ENCODE measurements around the gene RAPGEF1.
A peak's percentile ranks its signal among the peaks of the same experiment; 100 is the strongest.
"Not testable (repeated sequence)": the region's sequence is repeated elsewhere in the genome, so short reads cannot be mapped to it uniquely, and the experiment has no call there.

The RAPGEF1 gene

GRCh38 chr9:131656356-131657036 lies 83.4 kb downstream of the RAPGEF1 start:
- H3K4me3 ChIP-seq (ENCODE audit: low read depth, low read length), result no peak overlapping the region
- no peak for TF ChIP-seq CTCF (IDR thresholded peaks at IDR 0.05; ENCODE audit: low read depth, low read length)
- DNase-seq (ENCODE audit: low read depth, low spot score), result no peak

GRCh38 chr9:131654369-131654768 lies 85.5 kb downstream of the RAPGEF1 start:
- in situ Hi-C loops (cut with HindIII; ENCODE audit: low sequenced_read_pairs); H3K4me3 ChIP-seq (ENCODE audit: low read depth, low read length); DNase-seq (ENCODE audit: low read depth, low spot score): not testable (repeated sequence)

More at GRCh38 chr9:131656356-131657036, 83.4 kb downstream of the RAPGEF1 start:
- in situ Hi-C loops (cut with HindIII; ENCODE audit: low sequenced_read_pairs), result no loop called here

GRCh38 chr9:131651599-131651998 lies 88.3 kb downstream of the RAPGEF1 start:
- TF ChIP-seq CTCF (IDR thresholded peaks at IDR 0.05; ENCODE audit: low read depth, low read length), result no peak
- no peak overlapping the region for H3K4me3 ChIP-seq (ENCODE audit: low read depth, low read length)
- no peak for DNase-seq (ENCODE audit: low read depth, low spot score)
- in situ Hi-C loops (cut with HindIII; ENCODE audit: low sequenced_read_pairs), result no loop called here

DNA sequence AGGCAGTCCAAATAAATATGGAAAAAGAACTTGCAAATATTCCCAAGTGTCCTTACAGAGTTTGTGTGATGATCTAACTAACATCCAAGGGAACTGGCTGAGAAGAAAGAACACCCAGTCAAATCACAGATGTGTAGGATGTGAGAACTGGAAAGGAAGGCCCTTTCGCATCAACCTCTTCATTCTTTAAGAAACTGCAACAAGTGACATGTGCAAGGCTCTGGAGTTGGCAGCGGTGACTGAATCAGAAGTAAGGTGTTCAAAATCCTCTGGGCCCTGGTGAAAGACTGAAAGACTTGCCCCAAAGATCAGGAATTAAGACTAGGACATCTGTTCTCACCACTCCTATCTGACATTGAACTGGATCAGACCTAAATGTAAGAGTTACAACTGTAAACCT lies 88.7 kb downstream of the RAPGEF1 start:
- in situ Hi-C loops (cut with HindIII; ENCODE audit: low sequenced_read_pairs), result no loop called here
- no peak for TF ChIP-seq CTCF (IDR thresholded peaks at IDR 0.05; ENCODE audit: low read depth, low read length)
- no peak for DNase-seq (ENCODE audit: low read depth, low spot score)
- H3K4me3 ChIP-seq (ENCODE audit: low read depth, low read length), result no peak overlapping the region

DNA sequence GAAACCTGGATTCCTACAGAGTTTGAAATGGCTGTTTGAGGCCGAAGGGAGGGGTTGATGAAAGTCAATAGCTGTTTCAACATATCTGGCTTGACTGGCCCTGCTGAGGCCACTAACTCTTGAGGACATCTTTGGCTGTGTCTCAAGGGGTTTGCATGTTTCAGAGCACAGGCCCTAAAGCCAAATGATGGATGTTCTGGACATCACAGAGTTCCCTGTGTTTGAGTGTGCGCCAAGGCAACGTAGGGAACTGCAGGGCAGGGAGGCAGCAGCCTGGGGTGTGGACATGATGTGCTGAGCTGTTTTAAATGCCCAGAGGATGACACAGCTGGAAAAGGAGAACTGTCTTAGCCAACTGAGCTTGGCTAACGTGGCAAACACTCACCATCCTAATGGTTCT lies 89.6 kb downstream of the RAPGEF1 start:
- peak; percentile 40 for DNase-seq (ENCODE audit: low read depth, low spot score)
- no peak for TF ChIP-seq CTCF (IDR thresholded peaks at IDR 0.05; ENCODE audit: low read depth, low read length)

DNA sequence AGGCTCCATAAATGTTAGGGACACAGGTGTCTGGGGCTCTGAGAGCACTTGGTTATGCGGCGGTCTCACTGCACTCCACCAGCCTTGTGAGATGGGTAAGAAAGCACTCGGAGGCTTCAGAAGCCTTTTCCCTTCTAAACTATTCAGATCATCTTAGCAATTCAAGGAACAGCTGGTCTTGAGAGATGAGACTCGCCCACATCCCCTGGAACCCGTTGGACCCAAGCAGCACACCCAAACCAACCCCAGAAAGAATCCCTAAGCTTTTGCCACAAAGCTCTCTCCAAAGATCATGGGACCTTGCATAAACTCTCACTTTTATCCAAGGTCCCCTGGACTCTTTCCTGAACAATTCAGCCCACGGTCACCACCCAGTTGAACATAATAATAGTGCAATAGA lies 90.2 kb downstream of the RAPGEF1 start:
- TF ChIP-seq CTCF (IDR thresholded peaks at IDR 0.05; ENCODE audit: low read depth, low read length), result no peak
- in situ Hi-C loops (cut with HindIII; ENCODE audit: low sequenced_read_pairs), result no loop called here
- H3K4me3 ChIP-seq (ENCODE audit: low read depth, low read length), result no peak overlapping the region
- DNase-seq (ENCODE audit: low read depth, low spot score), result no peak

More for the DNA sequence above, 89.6 kb downstream of the RAPGEF1 start:
- H3K4me3 ChIP-seq (ENCODE audit: low read depth, low read length), result no peak overlapping the region
- in situ Hi-C loops (cut with HindIII; ENCODE audit: low sequenced_read_pairs), result no loop called here

GRCh38 chr9:131645078-131645776 lies 94.6 kb downstream of the RAPGEF1 start:
- TF ChIP-seq CTCF (IDR thresholded peaks at IDR 0.05; ENCODE audit: low read depth, low read length), result no peak
- in situ Hi-C loops (cut with HindIII; ENCODE audit: low sequenced_read_pairs), result no loop called here
- no peak for DNase-seq (ENCODE audit: low read depth, low spot score)
- H3K4me3 ChIP-seq (ENCODE audit: low read depth, low read length), result no peak overlapping the region
